Stimulated activated naive CD8-positive, alpha-beta T cell treated with anti-CD3 and anti-CD28 coated beads, Interleukin-15, Interleukin-2, amounts not matched to agents 100 U/mL and 50 U/mL, for 24 hours (primary cell): Measurements from ENCODE around the gene CHRNE.
"Not testable (repeated sequence)": the region's sequence is repeated elsewhere in the genome, so short reads cannot be mapped to it uniquely, and the experiment has no call there.

ENCODE experiments used
- ATAC-seq: fragments of 150-1000 bp; cut with Tn5 transposase; one replicate; pipeline ENCODE4 v1.10.0; 2021
- DNase-seq: peaks from one replicate; pipeline ENCODE4 v3.0.0; 2021

CHRNE gene

DNA sequence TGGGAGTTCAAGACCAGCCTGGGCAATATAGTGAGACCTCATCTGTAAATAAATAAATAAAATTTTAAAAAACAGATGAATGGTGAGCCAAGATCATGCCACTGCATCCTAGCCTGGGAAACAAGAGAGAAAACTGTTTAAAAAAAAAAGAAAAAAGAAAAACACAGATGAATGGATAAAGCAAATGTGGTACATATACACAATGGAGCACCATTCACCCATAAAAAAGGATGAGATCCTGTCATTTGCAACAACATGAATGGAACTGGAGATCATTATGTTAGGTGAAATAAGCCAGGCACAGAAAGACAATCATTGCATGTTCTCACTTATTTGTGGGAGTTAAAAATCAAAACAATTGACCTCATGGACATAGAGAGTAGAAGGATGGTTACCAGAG, 3.7 kb upstream of the CHRNE start:
- ATAC-seq, DNase-seq: not testable (repeated sequence)

DNA sequence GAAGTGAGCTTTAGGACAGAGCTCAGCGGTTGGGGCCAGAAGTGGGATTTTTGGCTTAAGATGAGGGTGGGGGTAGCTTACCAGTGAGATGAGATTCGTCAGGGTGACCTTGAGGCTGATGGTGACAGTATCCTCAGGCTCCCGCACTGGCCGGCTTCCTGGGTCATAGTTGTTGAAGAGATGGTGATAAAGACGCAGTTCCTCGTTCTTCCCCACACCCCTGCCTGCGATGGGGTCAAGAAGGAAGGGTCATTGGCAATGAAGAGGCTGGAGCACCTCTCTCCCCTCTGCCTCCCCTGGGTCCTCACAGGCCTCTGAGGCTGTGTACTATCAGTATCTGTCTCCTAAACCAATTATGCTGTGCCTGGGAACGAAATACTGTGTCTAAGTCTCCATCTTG, 358 bp downstream of the CHRNE start:
- ATAC-seq: no peak
- no peak for DNase-seq

- ATAC-seq: no peak
- DNase-seq: peak; percentile 37
These were observed 1.1 kb downstream of the CHRNE start for GRCh38 chr17:4901648-4902344.

- DNase-seq (no peak), ATAC-seq (no peak)
These were observed 1.7 kb downstream of the CHRNE start for GRCh38 chr17:4901108-4901647.

GRCh38 chr17:4900231-4901107, 2.4 kb downstream of the CHRNE start:
- DNase-seq: peak; percentile 42

DNA sequence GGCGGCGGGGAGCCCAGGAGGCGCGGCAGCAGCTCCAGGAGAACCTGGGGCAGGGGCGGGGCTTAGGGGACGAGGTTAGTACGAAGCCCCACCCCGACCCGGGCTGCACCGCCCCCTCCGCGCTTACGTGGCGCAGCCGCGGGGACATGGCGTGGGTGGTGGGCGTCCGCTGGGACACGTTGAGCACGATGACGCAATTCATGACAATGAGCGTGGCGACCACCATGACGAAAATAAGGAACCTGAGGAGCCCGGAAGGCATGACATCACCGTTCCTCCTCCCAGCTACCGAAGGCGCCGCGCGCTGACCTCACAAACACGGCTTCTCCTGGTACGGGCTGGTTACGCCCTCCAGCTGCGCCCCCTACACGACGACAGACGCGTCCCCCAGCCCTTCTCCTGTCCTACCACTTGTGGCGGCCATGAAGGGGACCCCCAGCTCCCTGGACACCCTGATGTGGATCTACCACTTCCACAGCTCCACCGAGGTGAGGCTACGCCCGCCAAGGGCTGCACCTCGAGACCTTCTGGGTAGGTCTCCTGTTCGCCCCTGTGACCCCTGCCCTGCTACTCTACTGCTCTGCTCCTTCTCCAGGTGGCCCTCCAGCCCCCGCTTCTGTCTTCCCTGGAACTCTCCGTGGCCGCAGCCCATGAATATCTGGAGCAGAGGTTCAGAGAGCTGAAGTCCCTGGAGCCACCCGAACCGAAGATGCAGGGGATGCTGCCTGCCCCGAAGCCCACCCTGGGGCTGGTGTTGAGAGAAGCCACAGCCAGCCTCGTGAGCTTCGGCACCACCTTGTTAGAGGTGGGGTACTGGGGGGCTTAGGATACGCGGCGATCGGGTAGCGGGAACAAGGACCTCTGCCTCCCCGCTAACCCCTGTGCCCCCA, 3.3 kb downstream of the CHRNE start, which contains the start of gene C17orf107:
TSS of gene C17orf107 (plus strand) at position 196 of the 890 bp plus-strand sequence. CDS start at position 423, 227 bp downstream.
- ATAC-seq (peak; percentile 86), DNase-seq (peak; percentile 98)

More at GRCh38 chr17:4900231-4901107, 2.4 kb downstream of the CHRNE start:
- ATAC-seq: no peak

GRCh38 chr17:4898927-4899326, 4.0 kb downstream of the CHRNE start:
- ATAC-seq (peak; percentile 5), DNase-seq (no peak)

- ATAC-seq: no peak
These were observed 4.5 kb downstream of the CHRNE start for GRCh38 chr17:4898351-4898750.

DNA sequence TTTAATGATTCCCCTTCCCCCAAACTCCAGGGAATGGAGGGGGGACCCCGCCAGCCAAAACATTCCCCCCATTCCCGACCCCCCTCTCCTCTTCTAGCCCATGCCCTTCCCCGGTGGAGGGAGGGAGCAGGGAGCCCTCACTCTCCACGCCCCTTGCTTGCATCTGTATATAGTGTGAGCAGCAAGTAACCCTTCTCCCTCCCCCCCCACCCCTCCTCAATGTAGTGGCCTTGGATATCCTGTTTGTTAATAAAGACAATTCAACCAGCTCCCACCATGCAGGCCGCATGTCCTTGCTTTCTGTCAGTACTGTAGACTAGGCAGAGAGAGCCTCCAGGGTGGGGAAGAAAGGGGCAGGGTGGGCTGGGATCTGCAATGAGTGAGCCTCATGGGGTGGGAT, 5.1 kb downstream of the CHRNE start:
- DNase-seq (no peak), ATAC-seq (no peak)

More at GRCh38 chr17:4898351-4898750, 4.5 kb downstream of the CHRNE start:
- DNase-seq: no peak

DNA sequence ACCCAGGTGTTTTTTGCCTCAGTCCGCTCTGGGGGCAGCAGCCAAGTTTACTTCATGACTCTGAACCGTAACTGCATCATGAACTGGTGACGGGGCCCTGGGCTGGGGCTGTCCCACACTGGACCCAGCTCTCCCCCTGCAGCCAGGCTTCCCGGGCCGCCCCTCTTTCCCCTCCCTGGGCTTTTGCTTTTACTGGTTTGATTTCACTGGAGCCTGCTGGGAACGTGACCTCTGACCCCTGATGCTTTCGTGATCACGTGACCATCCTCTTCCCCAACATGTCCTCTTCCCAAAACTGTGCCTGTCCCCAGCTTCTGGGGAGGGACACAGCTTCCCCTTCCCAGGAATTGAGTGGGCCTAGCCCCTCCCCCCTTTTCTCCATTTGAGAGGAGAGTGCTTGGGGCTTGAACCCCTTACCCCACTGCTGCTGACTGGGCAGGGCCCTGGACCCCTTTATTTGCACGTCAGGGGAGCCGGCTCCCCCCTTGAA, 5.7 kb downstream of the CHRNE start:
- no peak for DNase-seq

GRCh38 chr17:4896332-4897197, 6.3 kb downstream of the CHRNE start:
- DNase-seq: no peak
- no peak for ATAC-seq

More for the DNA sequence above, 5.7 kb downstream of the CHRNE start:
- no peak for ATAC-seq

GRCh38 chr17:4895657-4896331, 7.1 kb downstream of the CHRNE start:
- DNase-seq (no peak), ATAC-seq (no peak)

DNA sequence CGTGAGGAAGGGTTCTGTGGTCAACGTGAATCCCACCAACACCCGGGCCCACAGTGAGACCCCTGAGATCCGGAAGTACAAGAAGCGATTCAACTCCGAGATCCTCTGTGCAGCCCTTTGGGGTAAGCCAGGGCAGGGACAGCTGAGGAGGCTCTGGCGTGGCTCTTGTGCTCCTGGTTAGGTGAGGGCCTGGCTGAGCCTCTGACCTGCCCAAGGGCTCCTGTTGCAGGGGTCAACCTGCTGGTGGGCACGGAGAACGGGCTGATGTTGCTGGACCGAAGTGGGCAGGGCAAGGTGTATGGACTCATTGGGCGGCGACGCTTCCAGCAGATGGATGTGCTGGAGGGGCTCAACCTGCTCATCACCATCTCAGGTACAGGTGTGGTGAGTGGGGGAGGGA, 7.8 kb downstream of the CHRNE start:
- no peak for ATAC-seq
- DNase-seq: no peak

DNA sequence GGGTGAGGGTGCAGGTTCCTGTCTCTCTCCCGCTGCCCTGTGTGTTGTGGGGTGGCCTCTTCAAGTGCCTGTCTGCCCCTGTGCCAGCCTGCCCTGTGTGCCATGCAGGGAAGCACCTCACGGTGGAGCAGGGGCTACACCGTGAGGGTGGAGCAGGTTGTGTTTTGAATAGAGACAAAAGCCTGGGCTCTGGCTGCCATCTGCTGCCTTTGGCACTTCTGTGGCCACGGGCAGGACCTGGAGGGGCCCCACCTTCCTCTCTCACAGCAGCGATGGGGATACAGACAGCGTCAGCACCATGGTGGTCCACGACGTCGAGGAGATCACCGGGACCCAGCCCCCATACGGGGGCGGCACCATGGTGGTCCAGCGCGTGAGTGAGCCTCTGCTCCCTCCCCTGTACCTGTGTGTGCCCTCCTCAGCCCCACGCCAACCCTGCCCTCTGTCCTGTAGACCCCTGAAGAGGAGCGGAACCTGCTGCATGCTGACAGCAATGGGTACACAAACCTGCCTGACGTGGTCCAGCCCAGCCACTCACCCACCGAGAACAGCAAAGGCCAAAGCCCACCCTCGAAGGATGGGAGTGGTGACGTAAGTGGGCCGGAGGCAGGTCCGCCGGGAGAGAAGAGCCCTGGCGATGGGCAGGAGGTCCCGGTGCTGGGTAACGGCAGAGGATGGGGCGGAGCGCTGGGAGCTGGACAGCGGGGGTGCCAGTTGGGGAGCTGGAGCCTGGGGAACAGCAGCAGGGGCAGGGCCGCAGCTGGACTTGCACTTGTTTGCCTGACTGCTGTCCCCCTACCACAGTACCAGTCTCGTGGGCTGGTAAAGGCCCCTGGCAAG, 9.0 kb downstream of the CHRNE start:
- no peak for ATAC-seq
- DNase-seq: no peak

DNA sequence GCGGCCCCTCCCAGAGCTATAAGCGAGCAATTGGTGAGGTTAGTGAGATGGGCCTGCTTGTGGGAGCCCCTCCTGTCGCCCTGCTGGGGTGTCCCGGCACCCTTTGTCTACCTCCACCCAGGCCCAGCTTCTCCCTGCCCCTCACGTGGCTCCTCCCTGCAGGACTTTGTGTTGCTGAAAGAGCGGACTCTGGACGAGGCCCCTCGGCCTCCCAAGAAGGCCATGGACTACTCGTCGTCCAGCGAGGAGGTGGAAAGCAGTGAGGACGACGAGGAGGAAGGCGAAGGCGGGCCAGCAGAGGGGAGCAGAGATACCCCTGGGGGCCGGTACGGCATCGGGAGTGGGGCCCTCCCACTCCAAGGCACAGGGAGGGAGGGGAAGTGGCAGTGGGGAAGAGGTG, 9.6 kb downstream of the CHRNE start:
- no peak for DNase-seq
- no peak for ATAC-seq

GRCh38 chr17:4892499-4893221, 10.2 kb downstream of the CHRNE start:
- DNase-seq (no peak), ATAC-seq (no peak)

GRCh38 chr17:4891411-4892410, 11.2 kb downstream of the CHRNE start:
- ATAC-seq: no peak
- DNase-seq: no peak
